Measurements from ENCODE around the gene ZNF830.
A peak's percentile ranks its signal among the peaks of the same experiment; 100 is the strongest.

The ZNF830 gene

GRCh38 chr17:34980353-34980680 is 19.0 kb downstream of the ZNF830 start, which contains the start of gene LIG3:
TSS of gene LIG3 (plus strand) at chr17:34980512. CDS start at chr17:34983006, 2,494 bp downstream.
- no peaks in the 10 kb centered on the region for H3K36me3 ChIP-seq (ENCODE audit: insufficient read depth)
- H3K79me2 ChIP-seq (ENCODE audit: insufficient read depth, low read depth): peaks cover 26% of the 10 kb centered on the region
- peak within 1 kb of the TSS; percentile 98 for H3K27ac ChIP-seq
- H4K20me1 ChIP-seq (ENCODE audit: insufficient read depth): no peaks in the 10 kb centered on the region
- H2AFZ ChIP-seq (ENCODE audit: low read depth): peak within 1 kb of the TSS; percentile 69
- peak within 1 kb of the TSS; percentile 99 for H3K4me2 ChIP-seq
- no peak within 1 kb of the TSS for H3K4me3 ChIP-seq (IDR thresholded peaks at IDR 0.05; ENCODE audit: insufficient read depth, low read depth, low read length)
- peak within 1 kb of the TSS; percentile 97 for H3K9ac ChIP-seq
- TF ChIP-seq CTCF (conservative IDR thresholded peaks at IDR 0.05; ENCODE audit: low read depth, low read length): no peak
- H3K27me3 ChIP-seq (ENCODE audit: insufficient read depth, low read depth): no peaks in the 10 kb centered on the region
- peaks cover 19% of the 10 kb centered on the region for H3K4me1 ChIP-seq (ENCODE audit: low read depth, poor library complexity, severe bottlenecking)

GRCh38 chr17:34980681-34981537 is 19.6 kb downstream of the ZNF830 start:
- H3K36me3 ChIP-seq (ENCODE audit: insufficient read depth): no peaks in the 10 kb centered on the region
- peak overlapping the region; percentile 97 for H3K9ac ChIP-seq
- H3K79me2 ChIP-seq (ENCODE audit: insufficient read depth, low read depth): peaks cover 26% of the 10 kb centered on the region
- H3K27me3 ChIP-seq (ENCODE audit: insufficient read depth, low read depth): no peaks in the 10 kb centered on the region
- H3K27ac ChIP-seq: peak overlapping the region; percentile 98
- H3K4me3 ChIP-seq (IDR thresholded peaks at IDR 0.05; ENCODE audit: insufficient read depth, low read depth, low read length): no peak overlapping the region
- peak; percentile 42; the same call in 1 of the 2 replicates for TF ChIP-seq CTCF (conservative IDR thresholded peaks at IDR 0.05; ENCODE audit: low read depth, low read length)
- peak overlapping the region; percentile 85 for H3K4me2 ChIP-seq
- H4K20me1 ChIP-seq (ENCODE audit: insufficient read depth): no peaks in the 10 kb centered on the region
- 0 out of 2 replicates have a peak overlapping the region, but pooled peaks have one; percentile 15 for H2AFZ ChIP-seq (ENCODE audit: low read depth)
- H3K4me1 ChIP-seq (ENCODE audit: low read depth, poor library complexity, severe bottlenecking): peaks cover 19% of the 10 kb centered on the region

GRCh38 chr17:34981538-34982241 is 20.4 kb downstream of the ZNF830 start:
- Histone ChIP-seq H3K27ac (peak overlapping the region; percentile 98), H3K79me2 (ENCODE audit: insufficient read depth, low read depth) (peaks cover 26% of the 10 kb centered on the region), H2AFZ (ENCODE audit: low read depth) (0 out of 2 replicates have a peak overlapping the region, but pooled peaks have one; percentile 15)

GRCh38 chr17:34987232-34987631 is 25.9 kb downstream of the ZNF830 start:
- H3K27ac ChIP-seq: no peak overlapping the region
- no peak overlapping the region for H3K4me2 ChIP-seq
- H3K79me2 ChIP-seq (ENCODE audit: insufficient read depth, low read depth): peaks cover 16% of the 10 kb centered on the region; the same call in 1 of the 2 replicates
- no peak for TF ChIP-seq CTCF (conservative IDR thresholded peaks at IDR 0.05; ENCODE audit: low read depth, low read length)
- no peaks in the 10 kb centered on the region for H4K20me1 ChIP-seq (ENCODE audit: insufficient read depth)
- H3K36me3 ChIP-seq (ENCODE audit: insufficient read depth): peaks cover 7% of the 10 kb centered on the region; the same call in 1 of the 2 replicates
- no peak overlapping the region for H2AFZ ChIP-seq (ENCODE audit: low read depth)
- no peak overlapping the region for H3K9ac ChIP-seq
- H3K4me3 ChIP-seq (IDR thresholded peaks at IDR 0.05; ENCODE audit: insufficient read depth, low read depth, low read length): no peak overlapping the region
- H3K4me1 ChIP-seq (ENCODE audit: low read depth, poor library complexity, severe bottlenecking): peaks cover 44% of the 10 kb centered on the region
- no peaks in the 10 kb centered on the region for H3K27me3 ChIP-seq (ENCODE audit: insufficient read depth, low read depth)

More at GRCh38 chr17:34981538-34982241, 20.4 kb downstream of the ZNF830 start:
- peaks cover 19% of the 10 kb centered on the region for H3K4me1 ChIP-seq (ENCODE audit: low read depth, poor library complexity, severe bottlenecking)
- H4K20me1 ChIP-seq (ENCODE audit: insufficient read depth): no peaks in the 10 kb centered on the region
- H3K36me3 ChIP-seq (ENCODE audit: insufficient read depth): no peaks in the 10 kb centered on the region
- no peak overlapping the region for H3K4me3 ChIP-seq (IDR thresholded peaks at IDR 0.05; ENCODE audit: insufficient read depth, low read depth, low read length)
- no peak for TF ChIP-seq CTCF (conservative IDR thresholded peaks at IDR 0.05; ENCODE audit: low read depth, low read length)
- H3K9ac ChIP-seq: peak overlapping the region; percentile 97
- peak overlapping the region; percentile 85 for H3K4me2 ChIP-seq
- no peaks in the 10 kb centered on the region for H3K27me3 ChIP-seq (ENCODE audit: insufficient read depth, low read depth)

All from KMS-11 (cell line).